Vagina (tissue), 2 donors: ENCODE measurements around the gene ST8SIA2. TPM values are rescaled to one million over a fixed set of nuclear protein-coding genes. Genes with fewer than 3 reads are reported as not detected.

Experiments
- DNase-seq, 2 donors: peaks; one replicate each; pipeline ENCODE4 v3.0.0-alpha.2; 2017; ENCODE audit errors: extremely low spot score in 2 of 2
- H3K27ac ChIP-seq: fragments of 200-600 bp; sonication (generic); one replicate; pipeline ENCODE4 v1.5.1; 2019
- H3K27me3 ChIP-seq: fragments of 200-600 bp; sonication (generic); one replicate; pipeline ENCODE4 v1.5.1; 2019
- H3K36me3 ChIP-seq, 2 donors: fragments of 200-600 bp; sonication (generic); one replicate each; pipeline ENCODE4 v1.5.1; 2017 to 2019
- H3K4me1 ChIP-seq: fragments of 200-600 bp; sonication (generic); one replicate; pipeline ENCODE4 v1.5.1; 2019
- H3K4me3 ChIP-seq, 2 donors: fragments of 200-600 bp; sonication (generic); 1 replicate in 1 of 2; 2 replicates in 1 of 2; pipeline ENCODE4 v1.5.1; 2016 to 2019
- H3K9me3 ChIP-seq: fragments of 200-600 bp; sonication (generic); one replicate; pipeline ENCODE4 v1.5.1; 2019
- CTCF ChIP-seq, 3 experiments: fragments of 450-650 bp in 2 of 3; fragments of 200-600 bp in 1 of 3; sonication (generic) in 1 of 3; IDR thresholded peaks; one replicate each; pipeline ENCODE4 v1.5.1; 2017 to 2019; ENCODE audit warnings: antibody characterized with exemption in 3 of 3, mild to moderate bottlenecking in 2 of 3, moderate library complexity in 2 of 3
- POLR2A ChIP-seq, 2 donors: fragments of 450-650 bp; IDR thresholded peaks; one replicate each; pipeline ENCODE4 v1.6.1; 2017; ENCODE audit warnings: antibody characterized with exemption in 2 of 2, mild to moderate bottlenecking in 2 of 2, moderate library complexity in 2 of 2
- POLR2AphosphoS5 ChIP-seq, 2 donors: sonication (generic); formaldehyde crosslinking; IDR thresholded peaks; one replicate each; pipeline ENCODE4 v1.9.0; 2017; ENCODE audit warnings: antibody characterized with exemption in 2 of 2, mild to moderate bottlenecking in 2 of 2, low read depth in 1 of 2; ENCODE audit not compliant: insufficient read depth in 1 of 2
- intact Hi-C: fragments of 100-400 bp; cut with DNase I; formaldehyde crosslinking; loops from one replicate; pipeline ENCODE4 v1.15.1; 2023
- total RNA-seq: library from RNA; depleted of rRNA; stranded (reverse); fragments of >200 nt; gene quantifications from one replicate; pipeline ENCODE4 v1.2.3, GENCODE V29; 2016

The ST8SIA2 gene
- total RNA-seq, 1 donor from 2014 or later: not detected

DNA sequence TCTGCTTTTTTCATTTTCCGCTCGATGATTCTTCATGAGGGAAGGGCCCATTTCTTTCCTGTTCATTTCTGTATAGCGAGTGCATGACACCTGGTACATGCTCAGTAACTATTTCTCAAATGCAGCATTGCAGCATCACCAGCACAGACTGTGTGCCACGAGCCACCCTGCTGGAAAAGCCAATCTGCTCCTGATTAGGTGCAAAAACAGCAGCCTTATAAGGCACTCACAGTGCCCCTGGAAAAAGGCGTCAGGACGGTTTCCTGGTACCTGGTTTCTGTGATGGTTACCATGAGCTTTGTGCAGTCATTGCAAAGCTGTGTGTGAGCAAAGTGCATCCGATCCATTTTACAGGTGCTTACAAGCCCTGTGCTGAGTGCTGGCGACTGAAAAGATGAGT lies 15.8 kb downstream of the ST8SIA2 start:
- TF ChIP-seq CTCF (IDR thresholded peaks at IDR 0.05) (no peak), POLR2AphosphoS5 (IDR thresholded peaks at IDR 0.05; ENCODE audit: insufficient read depth in 1 of 2, low read depth in 1 of 2) (no peak), POLR2A (IDR thresholded peaks at IDR 0.05) (no peak)
- intact Hi-C loops: no loop called here
- Histone ChIP-seq H3K27ac (no peak overlapping the region), H3K36me3 (no peaks in the 10 kb centered on the region), H3K9me3 (no peaks in the 10 kb centered on the region), H3K27me3 (no peaks in the 10 kb centered on the region), H3K4me1 (no peaks in the 10 kb centered on the region), H3K4me3 (no peak overlapping the region)
- no peak for DNase-seq

GRCh38 chr15:92410537-92410936 lies 16.9 kb downstream of the ST8SIA2 start:
- Histone ChIP-seq H3K27ac (no peak overlapping the region), H3K9me3 (no peaks in the 10 kb centered on the region), H3K27me3 (no peaks in the 10 kb centered on the region), H3K36me3 (no peaks in the 10 kb centered on the region), H3K4me3 (no peak overlapping the region), H3K4me1 (no peaks in the 10 kb centered on the region)
- no peak for DNase-seq
- intact Hi-C loops: no loop called here
- TF ChIP-seq POLR2A (IDR thresholded peaks at IDR 0.05) (no peak), CTCF (IDR thresholded peaks at IDR 0.05) (no peak), POLR2AphosphoS5 (IDR thresholded peaks at IDR 0.05; ENCODE audit: insufficient read depth in 1 of 2, low read depth in 1 of 2) (no peak)

GRCh38 chr15:92411256-92411655 lies 17.6 kb downstream of the ST8SIA2 start:
- no peaks in the 10 kb centered on the region for H3K36me3 ChIP-seq
- no peak overlapping the region for H3K27ac ChIP-seq
- no peak overlapping the region for H3K4me3 ChIP-seq
- H3K27me3 ChIP-seq: no peaks in the 10 kb centered on the region
- H3K4me1 ChIP-seq: no peaks in the 10 kb centered on the region
- intact Hi-C loops: no loop called here
- DNase-seq: no peak
- no peak for TF ChIP-seq POLR2A (IDR thresholded peaks at IDR 0.05)
- TF ChIP-seq POLR2AphosphoS5 (IDR thresholded peaks at IDR 0.05; ENCODE audit: insufficient read depth in 1 of 2, low read depth in 1 of 2): no peak
- TF ChIP-seq CTCF (IDR thresholded peaks at IDR 0.05): no peak
- no peaks in the 10 kb centered on the region for H3K9me3 ChIP-seq

DNA sequence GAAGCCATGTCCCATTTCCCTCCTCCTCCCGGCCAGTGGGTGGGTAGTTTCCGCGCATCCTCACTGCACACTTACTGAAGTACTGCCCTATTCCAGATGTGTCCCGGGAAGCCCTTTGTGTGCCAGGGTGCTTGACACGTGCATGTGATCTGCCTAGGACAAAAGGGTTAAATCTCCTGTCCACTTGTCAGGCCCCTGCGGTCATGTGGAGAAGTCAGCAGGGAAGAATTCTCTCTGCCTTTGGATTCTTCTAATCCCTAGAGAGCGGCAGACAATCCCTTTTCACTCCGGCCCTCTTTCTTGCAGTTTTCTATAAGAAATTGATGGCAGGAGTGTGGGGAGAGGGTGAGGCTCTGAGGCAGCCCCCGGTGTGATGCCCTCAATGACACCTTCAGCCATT lies 19.8 kb downstream of the ST8SIA2 start:
- no peaks in the 10 kb centered on the region for H3K36me3 ChIP-seq
- TF ChIP-seq POLR2AphosphoS5 (IDR thresholded peaks at IDR 0.05; ENCODE audit: insufficient read depth in 1 of 2, low read depth in 1 of 2): no peak
- TF ChIP-seq POLR2A (IDR thresholded peaks at IDR 0.05): no peak
- no peak for TF ChIP-seq CTCF (IDR thresholded peaks at IDR 0.05)
- DNase-seq: no peak
- H3K4me1 ChIP-seq: no peaks in the 10 kb centered on the region
- no peaks in the 10 kb centered on the region for H3K27me3 ChIP-seq
- no peak overlapping the region for H3K27ac ChIP-seq
- H3K4me3 ChIP-seq: no peak overlapping the region
- intact Hi-C loops: no loop called here
- no peaks in the 10 kb centered on the region for H3K9me3 ChIP-seq

DNA sequence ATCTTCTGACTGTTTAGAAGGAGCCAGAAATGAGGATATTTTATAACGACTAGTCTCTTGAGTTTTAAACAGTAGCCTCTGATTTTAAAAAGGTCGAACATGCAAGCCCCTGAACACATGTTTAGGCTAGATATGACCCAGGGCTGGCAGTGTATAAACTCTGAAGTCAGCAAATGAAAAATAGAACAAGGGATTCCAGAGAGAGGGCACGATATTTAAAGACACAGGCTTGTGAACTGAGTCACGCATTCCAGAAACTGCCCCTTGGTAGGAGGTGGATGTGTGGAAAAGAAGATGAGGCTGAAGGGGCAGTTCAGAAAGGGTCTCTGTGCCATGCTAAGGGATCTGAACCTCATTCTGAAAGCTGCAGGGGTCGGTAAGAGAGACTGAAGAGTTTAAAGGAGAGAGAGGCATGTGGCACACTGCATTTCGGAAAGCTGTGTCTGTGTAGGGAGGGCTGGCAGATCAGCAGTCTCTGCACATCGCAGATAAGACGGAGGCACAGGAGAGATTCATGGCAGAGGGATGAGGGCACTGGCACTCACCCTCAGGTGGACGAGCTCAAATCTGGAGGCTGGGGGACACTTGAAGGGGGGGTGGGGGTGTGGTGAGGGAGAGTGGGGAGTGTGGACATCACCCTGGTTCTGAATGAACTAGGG lies 22.1 kb downstream of the ST8SIA2 start:
- Histone ChIP-seq H3K4me1 (no peaks in the 10 kb centered on the region), H3K36me3 (no peaks in the 10 kb centered on the region), H3K4me3 (no peak overlapping the region), H3K9me3 (no peaks in the 10 kb centered on the region), H3K27me3 (no peaks in the 10 kb centered on the region), H3K27ac (no peak overlapping the region)
- no peak for DNase-seq
- intact Hi-C loops: no loop called here
- TF ChIP-seq POLR2A (IDR thresholded peaks at IDR 0.05) (no peak), POLR2AphosphoS5 (IDR thresholded peaks at IDR 0.05; ENCODE audit: insufficient read depth in 1 of 2, low read depth in 1 of 2) (no peak)
